NCI-H510A treated with DMSO at 0.1 percent for 48 hours (cell line): ENCODE measurements around the gene DHRS13.
"Not testable (repeated sequence)": the region's sequence is repeated elsewhere in the genome, so short reads cannot be mapped to it uniquely, and the experiment has no call there.

Source experiments
- DNase-seq: peaks from one replicate; lab custom pipeline; 2025; lab: John Stamatoyannopoulos, UW

Gene DHRS13

GRCh38 chr17:28903546-28903841, 615 bp upstream of the DHRS13 start:
- DNase-seq = not testable (repeated sequence)

- DNase-seq = peak; percentile 71
These were observed 737 bp downstream of the DHRS13 start for GRCh38 chr17:28901866-28902818.

- no peak for DNase-seq
These were observed 1.7 kb downstream of the DHRS13 start for GRCh38 chr17:28900986-28901726.

GRCh38 chr17:28899212-28899815, 3.6 kb downstream of the DHRS13 start:
- DNase-seq = no peak

- no peak for DNase-seq
These were observed 4.3 kb downstream of the DHRS13 start for GRCh38 chr17:28898527-28898955.

GRCh38 chr17:28897769-28898526, 4.9 kb downstream of the DHRS13 start:
- peak; percentile 64 for DNase-seq

- peak; percentile 80 for DNase-seq
These were observed 5.8 kb downstream of the DHRS13 start, which contains the start of gene FLOT2 for GRCh38 chr17:28896884-28897768. Gene FLOT2 (minus strand): TSS chr17:28897733. CDS start chr17:28897574, 159 bp downstream.

GRCh38 chr17:28896491-28896883, 6.4 kb downstream of the DHRS13 start:
- DNase-seq = peak; percentile 51

- DNase-seq = no peak
These were observed 7.0 kb downstream of the DHRS13 start for GRCh38 chr17:28895794-28896447.

- DNase-seq = not testable (repeated sequence)
These were observed 9.4 kb downstream of the DHRS13 start for GRCh38 chr17:28893248-28894183.

- DNase-seq = no peak
These were observed 10.9 kb downstream of the DHRS13 start for GRCh38 chr17:28892024-28892423.

- DNase-seq = no peak
These were observed 11.7 kb downstream of the DHRS13 start for GRCh38 chr17:28891201-28891600.

GRCh38 chr17:28889996-28890395, 12.9 kb downstream of the DHRS13 start:
- no peak for DNase-seq

- DNase-seq = no peak
These were observed 14.0 kb downstream of the DHRS13 start for GRCh38 chr17:28888832-28889231.

- DNase-seq = no peak
These were observed 14.9 kb downstream of the DHRS13 start for GRCh38 chr17:28887871-28888471.

GRCh38 chr17:28885951-28886350, 16.9 kb downstream of the DHRS13 start:
- DNase-seq = no peak

GRCh38 chr17:28885363-28885762, 17.5 kb downstream of the DHRS13 start:
- no peak for DNase-seq

- DNase-seq = no peak
These were observed 18.7 kb downstream of the DHRS13 start for GRCh38 chr17:28883967-28884702.
